Measurements from ENCODE around the gene KCNQ5. TPM values are rescaled to one million over a fixed set of nuclear protein-coding genes. Genes with fewer than 3 reads are reported as not detected.
A peak's percentile ranks its signal among the peaks of the same experiment; 100 is the strongest.

Gene KCNQ5
- polyA plus RNA-seq, 1 donor (not counting 4 experiments of a cell fraction or from before 2014, with no cell fraction given), result 3.4 TPM

GRCh38 chr6:72784071-72784470 is 162.2 kb downstream of the KCNQ5 start:
- Histone ChIP-seq H2AFZ (ENCODE audit: control insufficient read depth, low read length) (no peak overlapping the region), H3K79me2 (ENCODE audit: control insufficient read depth, insufficient read depth, low read length) (peaks cover 1% of the 10 kb centered on the region), H3K4me1 (ENCODE audit: control insufficient read depth, extremely low read depth, insufficient read depth, low read length) (peaks cover 39% of the 10 kb centered on the region), H3K9me1 (ENCODE audit: control insufficient read depth, extremely low read depth, insufficient read depth, low read length) (no peaks in the 10 kb centered on the region), H3K4me3 (ENCODE audit: control insufficient read depth in 2 of 3, extremely low read depth in 1 of 3, insufficient read depth in 2 of 3, low read depth in 1 of 3, low read length in 3 of 3) (no peak overlapping the region), H4K20me1 (ENCODE audit: control insufficient read depth, extremely low read depth, insufficient read depth, low read length) (no peaks in the 10 kb centered on the region), H3K9ac (ENCODE audit: control insufficient read depth, extremely low read depth, insufficient read depth, low read length) (no peak overlapping the region), H3K27ac (ENCODE audit: control insufficient read depth, insufficient read depth, low read length) (peak overlapping the region; percentile 55), H3K27me3 (ENCODE audit: control insufficient read depth, extremely low read depth, insufficient read depth, low read length) (no peaks in the 10 kb centered on the region), H3K9me3 (ENCODE audit: control insufficient read depth, low read depth, low read length) (no peaks in the 10 kb centered on the region), H3K4me2 (ENCODE audit: control insufficient read depth, extremely low read depth, insufficient read depth, low read depth, low read length) (peak overlapping the region; percentile 27), H3K36me3 (ENCODE audit: control insufficient read depth in 2 of 2, extremely low read depth in 1 of 2, insufficient read depth in 2 of 2, low read length in 2 of 2) (no peaks in the 10 kb centered on the region)
- dilution Hi-C loops (cut with MboI; ENCODE audit: extremely low pct_ligation_motif_present, low sequenced_read_pairs), result no loop called here
- TF ChIP-seq EZH2 (IDR thresholded peaks at IDR 0.05; ENCODE audit: low read length), result no peak
- TF ChIP-seq, protein P1, sequence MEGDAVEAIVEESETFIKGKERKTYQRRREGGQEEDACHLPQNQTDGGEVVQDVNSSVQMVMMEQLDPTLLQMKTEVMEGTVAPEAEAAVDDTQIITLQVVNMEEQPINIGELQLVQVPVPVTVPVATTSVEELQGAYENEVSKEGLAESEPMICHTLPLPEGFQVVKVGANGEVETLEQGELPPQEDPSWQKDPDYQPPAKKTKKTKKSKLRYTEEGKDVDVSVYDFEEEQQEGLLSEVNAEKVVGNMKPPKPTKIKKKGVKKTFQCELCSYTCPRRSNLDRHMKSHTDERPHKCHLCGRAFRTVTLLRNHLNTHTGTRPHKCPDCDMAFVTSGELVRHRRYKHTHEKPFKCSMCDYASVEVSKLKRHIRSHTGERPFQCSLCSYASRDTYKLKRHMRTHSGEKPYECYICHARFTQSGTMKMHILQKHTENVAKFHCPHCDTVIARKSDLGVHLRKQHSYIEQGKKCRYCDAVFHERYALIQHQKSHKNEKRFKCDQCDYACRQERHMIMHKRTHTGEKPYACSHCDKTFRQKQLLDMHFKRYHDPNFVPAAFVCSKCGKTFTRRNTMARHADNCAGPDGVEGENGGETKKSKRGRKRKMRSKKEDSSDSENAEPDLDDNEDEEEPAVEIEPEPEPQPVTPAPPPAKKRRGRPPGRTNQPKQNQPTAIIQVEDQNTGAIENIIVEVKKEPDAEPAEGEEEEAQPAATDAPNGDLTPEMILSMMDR (optimal IDR thresholded peaks at IDR 0.05 in 1 of 3, IDR thresholded peaks at IDR 0.05 in 1 of 3, conservative IDR thresholded peaks at IDR 0.05 in 1 of 3; ENCODE audit: extremely low read depth in 1 of 3, insufficient read depth in 2 of 3, low read length in 3 of 3), result no peak
- DNase-seq (ENCODE audit: low read depth, low spot score), result no peak
- peak; percentile 66 for FAIRE-seq

- FAIRE-seq (peak; percentile 86), DNase-seq (ENCODE audit: low read depth, low spot score) (peak; percentile 28)
- Histone ChIP-seq H3K4me1 (ENCODE audit: control insufficient read depth, extremely low read depth, insufficient read depth, low read length) (peaks cover 41% of the 10 kb centered on the region), H2AFZ (ENCODE audit: control insufficient read depth, low read length) (no peak overlapping the region), H3K36me3 (ENCODE audit: control insufficient read depth in 2 of 2, extremely low read depth in 1 of 2, insufficient read depth in 2 of 2, low read length in 2 of 2) (no peaks in the 10 kb centered on the region), H3K79me2 (ENCODE audit: control insufficient read depth, insufficient read depth, low read length) (peaks cover 3% of the 10 kb centered on the region), H3K27me3 (ENCODE audit: control insufficient read depth, extremely low read depth, insufficient read depth, low read length) (no peaks in the 10 kb centered on the region), H3K4me2 (ENCODE audit: control insufficient read depth, extremely low read depth, insufficient read depth, low read depth, low read length) (no peak overlapping the region), H3K4me3 (ENCODE audit: control insufficient read depth in 2 of 3, extremely low read depth in 1 of 3, insufficient read depth in 2 of 3, low read depth in 1 of 3, low read length in 3 of 3) (no peak overlapping the region), H3K9me3 (ENCODE audit: control insufficient read depth, low read depth, low read length) (no peaks in the 10 kb centered on the region), H4K20me1 (ENCODE audit: control insufficient read depth, extremely low read depth, insufficient read depth, low read length) (no peaks in the 10 kb centered on the region), H3K9ac (ENCODE audit: control insufficient read depth, extremely low read depth, insufficient read depth, low read length) (no peak overlapping the region), H3K27ac (ENCODE audit: control insufficient read depth, insufficient read depth, low read length) (peak overlapping the region; percentile 11), H3K9me1 (ENCODE audit: control insufficient read depth, extremely low read depth, insufficient read depth, low read length) (no peaks in the 10 kb centered on the region)
- no peak for TF ChIP-seq EZH2 (IDR thresholded peaks at IDR 0.05; ENCODE audit: low read length)
- TF ChIP-seq, protein P1 (optimal IDR thresholded peaks at IDR 0.05 in 1 of 3, IDR thresholded peaks at IDR 0.05 in 1 of 3, conservative IDR thresholded peaks at IDR 0.05 in 1 of 3; ENCODE audit: extremely low read depth in 1 of 3, insufficient read depth in 2 of 3, low read length in 3 of 3), result no peak
- dilution Hi-C loops (cut with MboI; ENCODE audit: extremely low pct_ligation_motif_present, low sequenced_read_pairs), result no loop called here
These were observed 162.7 kb downstream of the KCNQ5 start for GRCh38 chr6:72784581-72784980.

Data from keratinocyte (primary cell).